ENCODE results near the gene NINL.
"Not testable (repeated sequence)": the region's sequence is repeated elsewhere in the genome, so short reads cannot be mapped to it uniquely, and the experiment has no call there.

The NINL gene

DNA sequence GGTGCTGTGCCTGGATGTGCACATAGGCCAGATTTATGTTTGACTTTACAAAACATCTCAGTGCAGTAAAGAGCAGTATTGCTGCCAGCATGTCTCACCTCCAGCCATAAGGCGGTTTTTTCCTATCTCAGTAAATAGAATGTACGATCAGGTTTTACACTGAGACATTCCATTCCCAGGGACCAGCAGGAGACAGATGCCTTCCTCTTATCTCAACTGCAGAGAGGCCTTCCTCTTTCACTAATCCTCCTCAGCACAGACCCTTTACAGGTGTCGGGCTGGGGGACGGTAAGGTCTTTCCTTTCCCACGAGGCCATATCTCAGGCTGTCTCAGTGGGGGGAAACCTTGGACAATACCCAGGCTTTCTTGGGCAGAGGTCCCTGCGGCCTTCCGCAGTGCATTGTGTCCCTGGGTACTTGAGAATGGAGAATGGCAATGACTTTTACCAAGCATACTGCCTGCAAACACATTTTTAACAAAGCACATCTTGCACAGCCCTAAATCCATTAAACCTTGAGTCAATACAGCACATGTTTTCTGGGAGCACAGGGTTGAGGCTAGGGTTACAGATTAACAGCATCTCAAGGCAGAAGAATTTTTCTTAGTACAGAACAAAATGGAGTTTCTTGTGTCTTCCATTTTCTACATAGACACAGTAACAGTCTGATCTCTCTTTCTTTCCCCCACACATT, 34.5 kb downstream of the NINL start:
- not testable (repeated sequence) for DNase-seq

DNA sequence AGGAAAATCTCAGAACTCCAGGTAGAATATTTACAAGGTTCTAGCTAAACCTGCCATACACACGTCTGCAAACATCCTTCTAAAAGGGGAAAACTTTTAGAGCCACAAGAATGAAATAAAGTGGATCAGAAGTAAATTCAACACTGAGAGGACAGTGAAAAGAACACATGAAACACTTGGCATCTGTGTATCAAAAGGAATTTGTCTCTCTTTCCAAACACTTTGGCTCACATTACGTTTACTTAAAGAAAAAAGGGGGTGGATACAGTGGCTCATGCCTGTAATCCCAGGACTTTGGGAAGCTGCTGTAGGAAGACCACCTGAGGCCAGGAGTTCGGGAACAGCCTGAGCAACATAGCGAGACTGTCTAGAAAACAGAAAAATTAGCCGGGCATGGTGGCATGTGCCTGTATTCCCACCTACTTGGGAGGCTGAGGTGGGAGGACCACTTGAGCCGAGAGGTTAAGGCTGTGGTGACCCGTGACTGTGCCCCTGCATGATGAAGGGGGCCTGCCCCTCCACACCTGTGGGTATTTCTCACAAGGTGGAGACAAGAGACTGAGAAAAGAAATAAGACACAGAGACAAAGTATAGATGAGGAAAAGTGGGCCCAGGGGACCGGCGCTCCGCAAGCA, 35.4 kb downstream of the NINL start:
- DNase-seq = no peak

DNA sequence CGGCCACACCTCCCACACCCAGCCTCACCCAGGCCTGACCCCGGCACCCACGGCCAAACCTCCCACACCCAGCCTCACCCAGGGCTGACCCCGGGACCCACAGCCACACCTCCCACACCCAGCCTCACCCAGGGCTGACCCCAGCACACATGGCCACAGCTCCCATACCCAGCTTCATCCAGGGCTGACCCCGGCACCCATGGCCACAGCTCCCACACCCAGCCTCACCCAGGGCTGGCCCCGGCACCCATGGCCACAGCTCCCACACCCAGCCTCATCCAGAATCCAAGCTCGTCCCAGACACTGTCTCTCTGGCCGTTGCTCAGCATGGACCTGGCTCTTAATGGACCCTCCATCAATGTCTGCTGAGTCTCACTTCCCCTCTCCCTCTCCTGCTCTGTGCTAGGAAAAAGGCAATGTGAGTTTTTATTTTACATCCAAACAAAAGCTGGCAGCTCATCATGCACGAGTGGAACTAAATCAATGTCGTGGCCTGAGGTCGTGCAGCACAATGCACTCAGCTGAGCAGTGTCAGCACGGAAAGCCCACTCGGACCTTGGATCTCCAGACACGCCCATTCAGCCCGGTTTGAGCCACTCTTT, 36.1 kb downstream of the NINL start:
- DNase-seq = no peak

- no peak for DNase-seq
These were observed 36.7 kb downstream of the NINL start for GRCh38 chr20:25548613-25549086.

- DNase-seq = no peak
These were observed 37.3 kb downstream of the NINL start for GRCh38 chr20:25547999-25548398.

DNA sequence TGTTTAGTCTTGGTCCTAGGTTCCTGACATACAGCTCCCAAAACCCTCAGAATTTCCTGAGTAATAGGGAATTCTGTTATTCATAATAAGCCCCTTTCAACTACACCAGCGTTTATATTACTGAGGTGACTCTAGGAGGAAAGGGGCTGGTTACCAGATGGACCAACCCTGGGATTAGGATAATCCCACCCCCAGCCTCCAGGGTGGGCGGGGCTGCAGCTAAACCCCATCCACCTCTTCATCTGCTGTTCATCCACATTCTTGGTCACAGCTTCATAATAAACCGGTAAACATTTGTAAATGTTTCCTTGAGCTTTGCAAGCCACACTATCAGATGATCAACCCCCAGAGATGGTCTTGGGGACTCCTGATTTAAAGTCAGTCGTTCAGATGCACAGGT, 38.3 kb downstream of the NINL start:
- DNase-seq = no peak

- DNase-seq = no peak
These were observed 39.3 kb downstream of the NINL start for GRCh38 chr20:25546048-25546447.

DNA sequence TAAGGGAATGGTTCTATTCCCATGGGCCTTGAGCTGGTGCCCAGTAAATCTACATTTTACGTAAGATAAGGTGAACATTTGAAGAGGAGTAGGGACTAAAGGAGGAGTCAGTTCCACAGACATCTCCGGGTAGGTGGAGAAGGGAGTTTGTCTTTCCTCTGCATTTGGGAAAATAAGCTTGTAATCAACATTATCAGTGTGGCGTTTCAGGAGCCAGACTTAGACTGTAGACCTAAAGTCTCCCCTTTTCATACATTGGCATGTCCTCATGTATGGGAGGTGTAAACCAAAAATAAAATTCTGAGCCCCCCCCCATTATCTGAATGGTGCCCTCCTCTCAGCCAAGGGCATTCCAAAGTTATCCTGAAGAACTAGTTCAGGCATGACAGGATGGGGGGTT, 40.2 kb downstream of the NINL start:
- DNase-seq = no peak

- no peak for DNase-seq
These were observed 40.6 kb downstream of the NINL start for GRCh38 chr20:25544734-25545133.

DNA sequence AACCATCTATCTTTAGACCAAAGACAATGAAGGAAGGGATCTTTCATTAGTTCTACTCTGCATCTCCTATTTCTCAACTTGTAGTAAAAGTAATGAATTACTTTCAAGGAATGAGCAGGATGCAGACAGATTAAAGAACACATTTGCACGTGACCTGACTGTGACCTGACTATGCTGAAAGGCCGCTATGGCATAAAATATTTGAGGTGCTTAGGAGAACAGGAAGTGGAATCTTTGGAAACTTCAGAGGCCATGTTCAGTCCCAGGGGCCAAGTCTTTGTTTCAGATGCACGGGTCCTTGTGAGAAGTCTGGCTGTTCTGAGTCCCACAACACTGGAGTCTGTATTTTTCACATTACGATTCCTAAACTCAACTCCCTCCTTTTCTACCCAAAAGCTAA, 41.0 kb downstream of the NINL start:
- DNase-seq = no peak

GRCh38 chr20:25543068-25543467, 42.3 kb downstream of the NINL start:
- DNase-seq = no peak

DNA sequence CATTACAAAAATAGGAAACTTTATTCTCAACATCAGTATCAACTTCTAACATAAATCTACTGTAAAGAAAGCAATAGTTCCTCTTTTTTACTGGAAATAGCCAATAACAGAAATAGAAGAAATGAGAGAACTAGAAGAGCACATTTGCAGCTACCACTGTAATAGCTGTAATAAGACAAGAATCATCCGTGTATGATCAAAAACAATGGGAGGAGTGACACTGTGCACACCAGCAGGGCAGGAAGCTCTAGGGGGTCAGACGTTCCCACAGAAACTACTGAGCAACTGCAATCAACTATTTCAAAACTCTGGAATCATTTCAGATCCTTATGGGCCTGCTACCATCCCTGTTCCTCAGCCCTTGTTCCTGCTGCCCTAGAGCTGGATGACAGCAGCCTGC, 43.7 kb downstream of the NINL start:
- no peak for DNase-seq

DNA sequence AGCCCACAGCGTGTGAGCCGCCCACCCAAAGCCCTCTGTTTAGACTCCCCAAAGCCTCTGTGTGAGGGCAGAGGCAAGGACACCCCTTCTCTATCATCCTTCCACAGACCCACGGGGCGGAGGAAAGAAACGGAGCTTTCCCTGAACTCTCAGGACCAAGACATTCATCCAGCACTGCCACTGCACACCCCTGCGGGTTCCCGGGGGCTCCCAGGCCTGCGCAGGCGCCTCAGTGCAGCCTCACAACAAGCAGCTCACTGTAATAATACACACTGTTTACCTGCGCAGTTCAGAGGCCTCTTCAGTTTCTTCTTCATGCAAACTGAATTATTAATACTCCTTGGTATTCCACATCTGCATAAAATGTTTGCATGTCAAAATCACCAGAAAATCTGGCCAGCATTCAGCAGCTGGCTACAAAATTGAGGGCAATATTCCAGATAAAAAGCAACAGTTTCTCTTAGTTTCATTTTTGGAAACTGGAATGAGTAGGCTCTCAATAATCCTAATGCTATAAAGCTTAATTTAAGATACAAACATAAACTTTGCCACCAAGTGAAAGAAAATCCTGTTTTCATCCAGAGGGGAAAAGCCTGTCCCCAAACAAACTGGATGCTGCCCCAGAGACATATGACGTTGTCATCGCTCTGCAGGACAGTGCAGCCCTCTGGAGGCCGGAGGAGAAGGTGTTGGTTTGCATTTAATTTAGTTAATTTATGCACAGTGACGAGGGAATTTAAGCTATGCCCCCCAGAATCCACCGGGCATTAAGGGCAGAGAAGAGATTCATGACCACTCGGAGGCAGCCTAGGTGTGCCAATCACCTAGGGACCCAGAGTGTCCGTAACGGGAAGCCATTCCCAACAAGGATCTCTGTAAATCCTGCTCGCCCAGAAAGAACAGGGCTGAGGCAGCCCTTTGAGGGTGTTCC, 45.3 kb downstream of the NINL start:
- no peak for DNase-seq

DNA sequence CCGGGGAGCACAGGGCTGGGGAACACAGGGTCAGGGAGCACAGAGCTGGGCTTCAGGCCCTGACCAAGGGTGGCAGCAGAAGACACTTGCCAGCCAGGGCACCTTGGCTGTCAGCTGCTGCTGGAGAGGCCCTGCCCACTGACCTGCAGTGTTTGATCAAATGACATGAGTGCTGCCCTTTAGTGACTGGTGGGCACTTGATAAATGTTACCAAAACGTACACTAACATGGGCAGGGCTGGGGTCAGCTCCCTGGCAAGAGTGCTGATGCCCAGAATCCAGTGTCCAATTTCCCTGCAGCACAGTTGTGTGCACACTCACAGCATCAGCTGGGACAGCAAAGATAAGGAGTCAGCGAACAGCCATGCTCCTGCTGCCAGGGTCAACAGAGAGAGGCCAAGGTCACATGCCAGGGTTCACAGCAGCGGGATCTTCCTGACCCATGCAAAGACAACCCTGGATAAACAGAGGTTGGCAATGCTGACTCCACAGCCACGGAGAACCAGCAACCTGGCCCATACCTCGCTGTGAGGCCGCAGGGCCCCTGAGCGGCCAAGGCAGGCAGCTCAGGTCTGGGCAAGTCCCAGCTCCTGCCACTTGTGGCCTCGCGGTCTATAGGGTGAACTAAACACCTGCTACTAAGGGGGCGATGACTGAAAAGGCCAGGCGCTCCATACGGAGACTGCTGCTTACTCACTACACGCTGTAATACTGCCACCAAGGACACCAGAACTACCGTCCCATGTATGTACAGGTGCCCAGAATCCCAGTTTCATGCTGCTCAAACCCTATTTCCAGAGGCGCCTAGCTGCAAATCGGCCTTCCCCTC, 46.3 kb downstream of the NINL start:
- DNase-seq = no peak

- no peak for DNase-seq
These were observed 47.4 kb downstream of the NINL start for GRCh38 chr20:25537890-25538289.

GRCh38 chr20:25535762-25536161, 49.6 kb downstream of the NINL start:
- DNase-seq = no peak

DNA sequence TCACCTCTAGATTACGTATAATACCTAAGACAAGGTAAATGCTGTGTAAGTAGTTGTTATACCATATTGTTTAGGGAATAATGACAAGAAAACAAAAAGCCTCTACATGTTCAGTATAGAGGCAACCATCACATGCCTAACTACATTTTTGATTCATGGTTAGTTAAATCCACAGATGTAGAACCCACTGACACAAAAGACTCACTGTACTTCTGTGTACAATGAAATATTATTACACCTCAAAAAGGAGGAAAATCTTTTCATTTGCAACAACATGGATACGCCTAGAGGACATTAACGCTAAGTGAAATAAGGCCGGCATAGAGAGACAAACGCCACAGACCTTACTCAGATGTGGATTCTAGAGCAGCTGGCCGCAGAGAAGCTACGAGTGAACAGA, 50.5 kb downstream of the NINL start:
- DNase-seq = no peak

DNA sequence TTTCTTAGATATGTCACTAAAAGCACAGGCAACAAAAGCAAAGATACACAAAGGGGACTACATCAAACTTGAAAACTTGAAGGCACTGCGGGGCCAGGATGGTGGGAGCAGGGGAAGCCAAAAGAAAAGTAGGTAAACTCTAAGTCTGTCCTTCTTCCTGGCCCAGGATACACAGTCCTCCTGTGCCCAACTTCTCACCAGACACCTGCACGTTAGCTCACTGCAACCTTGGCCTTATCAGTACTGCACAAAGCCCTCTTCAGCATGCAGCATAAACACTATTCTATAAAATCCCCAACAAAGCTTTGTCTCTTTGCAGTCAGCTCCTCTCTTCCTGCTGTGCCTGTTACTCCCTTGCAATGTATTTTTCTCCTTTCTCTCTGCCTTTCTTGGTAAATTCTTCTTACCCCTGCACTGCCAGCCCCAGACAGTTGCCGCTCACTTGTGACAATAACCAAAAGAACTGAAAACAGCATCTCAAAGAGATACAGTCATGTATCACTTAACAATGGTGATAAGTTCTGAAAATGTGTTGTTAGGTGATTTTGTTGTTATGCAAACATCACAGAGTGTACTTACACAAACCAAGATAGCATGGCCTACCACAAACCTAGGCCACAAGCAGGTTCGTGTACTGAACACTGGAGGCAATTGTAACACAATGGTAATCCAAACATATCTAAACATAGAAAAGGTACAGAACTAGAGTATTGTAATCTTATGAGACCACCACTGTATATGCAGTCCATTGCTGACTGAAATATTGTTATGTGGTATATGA, 51.2 kb downstream of the NINL start:
- DNase-seq = no peak

DNA sequence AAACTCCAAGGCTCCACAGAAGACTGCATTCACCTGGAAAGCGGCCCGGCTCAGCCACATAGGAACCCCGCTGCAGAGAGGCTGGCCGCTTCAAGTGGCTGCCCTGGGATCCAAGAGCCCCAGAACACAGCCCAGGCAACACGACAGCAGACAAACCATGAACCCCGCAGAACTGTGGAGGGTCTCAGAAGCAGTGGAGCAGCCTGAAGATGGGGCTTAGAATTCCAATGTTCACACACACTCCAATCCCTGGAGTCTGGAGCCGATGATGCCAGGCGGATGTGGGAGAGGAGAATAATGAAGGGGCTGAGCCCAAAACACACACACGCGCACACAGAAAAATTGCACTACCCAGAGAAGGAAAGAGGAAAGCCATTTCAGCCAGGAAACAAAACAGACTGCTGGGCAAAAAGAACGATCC, 52.4 kb downstream of the NINL start:
- DNase-seq = no peak

GRCh38 chr20:25532015-25532751, 53.1 kb downstream of the NINL start:
- no peak for DNase-seq

Measured in activated CD4-positive, alpha-beta T cell treated with anti-CD3 and anti-CD28 coated beads, Interleukin-10, Interleukin-2, amounts not matched to agents 100 ng/mL and 50 ng/mL, durations not matched to agents 16 hours and 8 hours (primary cell).